Muscle layer of colon (tissue), 2 donors: Measurements from ENCODE around the gene VAMP2.
A peak's percentile ranks its signal among the peaks of the same experiment; 100 is the strongest.

Experiments
- H3K27ac ChIP-seq: one replicate; pipeline ENCODE4 v1.7.0; 2013; ENCODE audit warnings: low read depth, mild to moderate bottlenecking, low read length, moderate library complexity
- H3K27me3 ChIP-seq, 2 donors: one replicate each; pipeline ENCODE4 v1.7.0; 2013; ENCODE audit warnings: low read length in 2 of 2, mild to moderate bottlenecking in 2 of 2; ENCODE audit not compliant: insufficient read depth in 2 of 2, control insufficient read depth in 1 of 2
- H3K36me3 ChIP-seq: one replicate; pipeline ENCODE4 v1.7.0; 2013; ENCODE audit warnings: mild to moderate bottlenecking, low read length; ENCODE audit not compliant: insufficient read depth
- H3K4me1 ChIP-seq: one replicate; pipeline ENCODE4 v1.7.0; 2013; ENCODE audit warnings: mild to moderate bottlenecking, low read length; ENCODE audit not compliant: insufficient read depth
- H3K4me3 ChIP-seq, 2 donors: one replicate each; pipeline ENCODE4 v1.7.0; 2013; ENCODE audit warnings: low read length in 2 of 2, low read depth in 1 of 2, mild to moderate bottlenecking in 1 of 2, moderate library complexity in 1 of 2
- H3K9ac ChIP-seq: one replicate; pipeline ENCODE4 v1.7.0; 2013; ENCODE audit warnings: low read length
- H3K9me3 ChIP-seq: one replicate; pipeline ENCODE4 v1.7.0; 2013; ENCODE audit warnings: mild to moderate bottlenecking, low read length
- donor health status: abdominal sarcoma.
- donor health status: Adenocarcinoma of cecum.

The VAMP2 gene

DNA sequence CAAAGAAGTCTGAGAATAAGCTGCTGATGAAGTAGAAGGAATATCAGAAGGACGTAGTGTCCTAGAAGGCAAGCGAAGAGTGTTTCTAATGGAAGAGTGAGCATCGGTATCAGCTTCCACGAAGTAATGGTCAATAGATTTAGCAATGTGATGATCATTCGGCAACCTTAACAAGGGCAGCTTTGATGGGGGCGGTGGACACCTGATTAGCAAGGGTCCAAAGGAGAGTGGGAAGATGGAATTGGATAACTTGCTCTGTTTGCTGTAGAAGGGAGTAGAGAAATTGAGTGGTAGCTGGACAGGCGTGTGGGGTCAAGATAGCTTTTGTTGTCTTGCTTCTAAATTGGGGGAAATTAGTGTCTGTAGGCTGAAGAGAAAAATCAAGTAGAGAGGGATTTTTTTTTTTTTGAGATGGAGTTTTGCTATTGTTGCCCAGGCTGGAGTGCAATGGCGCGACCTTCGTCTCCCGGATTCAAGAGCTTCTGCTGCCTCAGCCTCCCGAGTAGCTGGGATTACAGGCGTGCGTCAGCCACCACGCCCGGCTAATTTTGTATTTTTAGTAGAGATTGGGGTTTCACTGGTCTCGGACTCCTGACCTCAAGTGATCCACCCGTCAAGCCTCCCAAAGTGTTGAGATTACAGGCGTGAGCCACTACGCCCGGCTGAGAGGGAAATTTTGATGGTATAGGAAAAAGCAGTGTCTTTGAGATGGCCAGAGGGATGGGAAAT, 24.9 kb downstream of the VAMP2 start:
- H3K36me3 ChIP-seq: peaks cover 36% of the 10 kb centered on the region
- no peaks in the 10 kb centered on the region for H3K27me3 ChIP-seq
- peak overlapping the region; percentile 32 for H3K9ac ChIP-seq
- no peaks in the 10 kb centered on the region for H3K9me3 ChIP-seq
- H3K27ac ChIP-seq: peak overlapping the region; percentile 87
- H3K4me1 ChIP-seq: peaks cover 16% of the 10 kb centered on the region
- H3K4me3 ChIP-seq: peak overlapping the region in 1 of 2 donors; percentile 12

DNA sequence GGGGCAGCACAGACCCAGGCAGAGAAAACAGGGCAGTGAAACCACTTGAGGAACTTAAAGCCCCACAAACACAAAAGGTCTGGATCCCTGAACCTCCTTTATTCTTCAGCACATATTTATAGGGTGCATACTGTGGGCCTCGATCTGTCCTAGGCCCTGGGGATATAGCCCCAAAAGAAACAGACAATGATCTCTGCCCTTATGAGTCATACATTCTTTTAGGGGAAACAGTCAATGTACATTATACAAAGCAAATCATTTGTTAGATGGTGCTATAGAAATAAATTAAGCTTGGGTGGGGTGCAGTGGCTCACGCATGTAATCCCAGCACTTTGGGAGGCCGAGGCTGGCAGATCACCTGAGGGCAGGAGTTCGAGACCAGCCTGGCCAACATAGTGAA, 28.8 kb downstream of the VAMP2 start:
- Histone ChIP-seq H3K27ac (no peak overlapping the region), H3K4me3 (no peak overlapping the region), H3K9ac (no peak overlapping the region), H3K27me3 (peaks cover 0 to 5% of the 10 kb centered on the region in 2 donors), H3K36me3 (no peaks in the 10 kb centered on the region), H3K4me1 (peaks cover 10% of the 10 kb centered on the region), H3K9me3 (no peaks in the 10 kb centered on the region)

DNA sequence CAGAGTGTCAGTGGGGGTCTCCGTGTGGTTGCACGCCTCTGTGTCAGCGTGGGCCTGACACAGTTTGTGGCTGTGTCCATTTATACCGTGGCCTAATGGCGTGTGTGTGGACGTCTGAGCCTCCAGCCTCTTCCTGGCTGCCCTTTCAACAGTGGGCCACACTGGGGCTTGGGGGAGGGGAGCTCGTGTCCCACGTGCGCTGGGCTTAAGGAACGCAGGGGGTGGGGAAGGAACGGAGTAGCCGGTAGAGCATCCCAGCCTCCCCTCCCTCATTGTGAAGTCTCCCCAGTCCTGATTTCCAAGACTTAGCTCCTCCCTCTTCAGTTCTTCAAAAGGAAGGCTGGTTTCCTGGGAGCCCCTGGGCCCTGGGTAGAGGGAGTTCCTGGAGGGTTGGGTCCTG, 29.3 kb downstream of the VAMP2 start:
- Histone ChIP-seq H3K4me1 (peaks cover 7% of the 10 kb centered on the region), H3K27me3 (peaks cover 0 to 5% of the 10 kb centered on the region in 2 donors), H3K4me3 (no peak overlapping the region), H3K27ac (no peak overlapping the region), H3K9me3 (no peaks in the 10 kb centered on the region), H3K9ac (no peak overlapping the region), H3K36me3 (no peaks in the 10 kb centered on the region)

DNA sequence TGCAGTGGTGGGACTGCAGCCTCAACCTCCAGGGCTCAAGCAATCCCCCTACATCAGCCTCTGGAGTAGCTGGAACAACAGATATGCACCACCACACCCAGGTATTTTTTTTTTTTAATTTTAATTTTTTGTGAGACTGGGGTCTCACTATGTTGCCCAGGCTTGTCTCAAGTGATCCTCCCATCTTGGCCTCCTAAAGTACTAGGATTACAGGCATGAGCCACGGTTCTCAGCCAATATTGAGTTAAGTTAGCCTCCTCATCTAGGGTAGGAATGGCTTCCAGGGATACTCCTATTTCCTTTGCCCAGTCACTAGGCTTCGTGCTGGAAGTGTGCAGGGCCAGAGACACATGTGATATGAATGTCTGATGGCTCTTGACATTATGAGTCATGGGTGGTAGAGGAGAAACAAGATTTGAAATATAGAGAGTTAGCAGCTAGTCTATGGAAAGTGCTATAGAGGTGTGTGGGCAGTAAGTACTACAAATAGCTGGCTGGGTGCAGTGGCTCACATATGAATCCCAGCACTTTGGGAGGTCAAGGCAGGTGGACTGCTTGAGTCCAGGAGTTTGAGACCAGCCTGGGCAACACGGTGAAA, 30.8 kb downstream of the VAMP2 start:
- Histone ChIP-seq H3K4me1 (peaks cover 5% of the 10 kb centered on the region), H3K9me3 (no peaks in the 10 kb centered on the region), H3K9ac (no peak overlapping the region), H3K36me3 (no peaks in the 10 kb centered on the region), H3K27me3 (peaks cover 0 to 5% of the 10 kb centered on the region in 2 donors), H3K27ac (no peak overlapping the region), H3K4me3 (no peak overlapping the region)

DNA sequence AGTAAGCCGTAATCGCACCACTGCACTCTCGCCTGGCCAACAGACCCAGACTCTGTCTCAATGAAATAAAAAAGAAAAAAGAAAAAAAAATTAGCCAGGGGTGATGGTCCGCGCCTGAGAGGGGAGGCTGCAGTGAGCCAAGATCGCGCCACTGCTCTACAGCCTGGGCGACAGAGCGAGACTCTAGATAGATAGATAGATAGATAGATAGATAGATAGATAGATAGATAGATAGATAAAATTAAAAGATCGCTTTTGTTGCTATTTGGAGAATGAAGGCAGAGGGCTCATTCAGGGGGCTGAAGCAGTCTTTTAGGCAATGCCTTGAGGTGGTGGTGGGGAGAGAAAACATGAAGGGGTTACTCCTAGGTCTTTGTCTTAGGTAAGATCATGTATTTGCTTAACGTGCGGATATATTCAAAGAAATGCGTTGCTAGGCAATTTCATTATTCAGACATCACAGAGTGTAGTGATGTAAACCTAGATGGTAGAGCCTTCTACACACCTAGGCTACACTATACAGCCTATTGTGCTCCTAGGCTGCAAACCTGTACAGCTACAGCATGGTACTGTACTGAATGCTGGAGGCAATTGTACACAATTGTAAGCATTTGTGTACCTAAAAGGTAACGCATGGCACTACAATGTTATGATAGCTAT, 34.5 kb downstream of the VAMP2 start:
- Histone ChIP-seq H3K4me1 (peaks cover 32% of the 10 kb centered on the region), H3K36me3 (no peaks in the 10 kb centered on the region), H3K9me3 (no peaks in the 10 kb centered on the region), H3K4me3 (no peak overlapping the region), H3K27ac (no peak overlapping the region), H3K27me3 (peaks cover 18 to 28% of the 10 kb centered on the region in 2 donors), H3K9ac (no peak overlapping the region)

DNA sequence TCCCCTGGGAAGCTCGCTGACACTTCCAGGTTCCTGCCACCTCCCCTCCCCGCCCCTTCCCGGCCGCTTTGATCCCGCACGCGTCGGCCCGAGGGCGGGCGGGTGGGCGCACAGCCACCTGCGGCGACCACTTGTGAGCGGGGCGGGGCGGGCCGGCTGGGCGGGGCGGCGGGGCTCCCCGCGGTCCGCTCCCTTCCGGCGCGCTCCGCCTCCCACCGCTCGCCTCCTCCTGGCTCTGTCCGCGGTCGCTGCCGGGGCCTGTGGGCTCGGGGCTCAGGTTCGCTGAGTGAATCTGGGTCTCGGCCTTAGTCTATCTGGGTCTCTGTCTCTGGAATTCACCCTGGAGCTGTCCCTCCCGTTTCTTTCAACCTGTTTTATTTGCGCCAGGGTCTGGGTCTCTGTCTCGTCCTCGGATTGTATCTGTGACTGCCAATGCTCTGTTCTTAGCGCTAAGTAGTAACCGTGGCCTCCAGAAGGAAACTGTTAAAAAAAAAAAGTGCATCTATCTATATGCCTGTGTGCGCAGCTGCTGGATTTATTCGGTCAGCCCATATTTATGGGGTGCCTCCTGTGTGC, 36.2 kb downstream of the VAMP2 start:
- H3K4me1 ChIP-seq: peaks cover 43% of the 10 kb centered on the region
- H3K4me3 ChIP-seq: peak overlapping the region; percentile 75 to 81
- peak overlapping the region; percentile 76 for H3K9ac ChIP-seq
- no peaks in the 10 kb centered on the region for H3K9me3 ChIP-seq
- no peak overlapping the region for H3K27ac ChIP-seq
- H3K36me3 ChIP-seq: no peaks in the 10 kb centered on the region
- peaks cover 30 to 45% of the 10 kb centered on the region in 2 donors for H3K27me3 ChIP-seq

DNA sequence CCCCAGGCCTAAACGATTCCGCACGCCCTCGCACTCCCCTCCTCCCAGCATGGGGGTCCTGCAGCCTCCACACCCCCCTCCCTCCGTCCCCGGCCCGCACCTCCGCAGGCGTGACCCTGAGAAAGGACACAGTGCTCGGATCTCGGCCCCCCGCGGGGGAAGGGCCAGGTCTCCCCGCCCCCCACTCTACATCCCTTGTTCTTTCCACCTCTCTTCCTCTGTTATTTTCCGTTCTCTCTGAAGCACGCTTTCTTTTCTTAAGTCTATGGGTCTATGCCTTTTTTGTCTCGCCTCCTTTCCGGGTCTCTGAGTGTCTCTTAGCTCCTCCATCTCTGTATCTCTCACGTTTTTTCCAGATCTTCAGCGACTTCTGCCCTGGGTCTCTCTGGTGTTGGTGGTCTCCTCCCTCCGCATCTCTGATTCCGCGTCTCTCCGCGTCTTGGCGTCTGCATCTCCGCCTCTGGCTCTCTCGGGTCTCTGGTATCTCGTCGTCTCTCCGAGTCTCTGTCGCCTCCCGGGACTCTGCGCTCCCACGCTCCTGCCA, 36.7 kb downstream of the VAMP2 start:
- H3K4me3 ChIP-seq: peak overlapping the region; percentile 75 to 81
- H3K36me3 ChIP-seq: no peaks in the 10 kb centered on the region
- peaks cover 45% of the 10 kb centered on the region for H3K4me1 ChIP-seq
- peak overlapping the region; percentile 37 for H3K27ac ChIP-seq
- peaks cover 30 to 44% of the 10 kb centered on the region in 2 donors for H3K27me3 ChIP-seq
- peak overlapping the region; percentile 32 for H3K9ac ChIP-seq
- H3K9me3 ChIP-seq: no peaks in the 10 kb centered on the region

DNA sequence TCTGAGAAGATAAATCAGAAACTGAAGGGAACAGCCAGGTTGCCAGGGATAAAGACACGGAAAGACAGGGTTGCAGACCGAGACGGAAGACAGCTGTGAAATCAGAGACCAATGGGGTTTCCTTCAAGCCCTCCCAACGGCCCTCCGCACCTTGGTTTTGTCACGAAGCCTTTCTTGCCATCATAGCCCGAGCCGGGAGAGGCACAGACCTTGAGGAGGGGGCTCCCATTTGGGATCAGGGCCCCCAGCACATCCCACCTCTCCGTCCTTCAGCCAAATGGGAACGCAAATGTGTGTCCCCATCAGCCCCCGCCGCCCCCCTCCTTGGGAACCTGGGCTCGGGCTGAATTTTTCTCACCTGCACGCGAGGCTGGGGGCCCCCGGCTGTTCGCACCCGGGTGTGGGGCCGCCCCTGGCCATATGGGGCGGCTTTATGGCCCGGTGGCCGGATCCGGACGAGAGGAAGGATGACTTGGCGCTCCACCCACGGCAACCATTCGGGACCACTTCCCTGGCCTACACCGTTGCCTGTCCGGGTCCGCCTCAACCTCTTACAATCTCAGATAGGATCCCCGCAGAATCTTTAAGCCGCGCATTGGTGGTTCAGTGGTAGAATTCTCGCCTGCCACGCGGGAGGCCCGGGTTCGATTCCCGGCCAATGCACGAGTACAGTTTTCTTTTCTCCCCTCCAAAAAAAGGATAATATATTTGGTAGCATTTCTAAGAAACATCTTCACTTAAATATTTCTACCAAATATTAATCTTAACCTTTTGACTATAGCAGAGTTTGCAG, 37.4 kb downstream of the VAMP2 start:
- peak overlapping the region; percentile 32 for H3K9ac ChIP-seq

DNA sequence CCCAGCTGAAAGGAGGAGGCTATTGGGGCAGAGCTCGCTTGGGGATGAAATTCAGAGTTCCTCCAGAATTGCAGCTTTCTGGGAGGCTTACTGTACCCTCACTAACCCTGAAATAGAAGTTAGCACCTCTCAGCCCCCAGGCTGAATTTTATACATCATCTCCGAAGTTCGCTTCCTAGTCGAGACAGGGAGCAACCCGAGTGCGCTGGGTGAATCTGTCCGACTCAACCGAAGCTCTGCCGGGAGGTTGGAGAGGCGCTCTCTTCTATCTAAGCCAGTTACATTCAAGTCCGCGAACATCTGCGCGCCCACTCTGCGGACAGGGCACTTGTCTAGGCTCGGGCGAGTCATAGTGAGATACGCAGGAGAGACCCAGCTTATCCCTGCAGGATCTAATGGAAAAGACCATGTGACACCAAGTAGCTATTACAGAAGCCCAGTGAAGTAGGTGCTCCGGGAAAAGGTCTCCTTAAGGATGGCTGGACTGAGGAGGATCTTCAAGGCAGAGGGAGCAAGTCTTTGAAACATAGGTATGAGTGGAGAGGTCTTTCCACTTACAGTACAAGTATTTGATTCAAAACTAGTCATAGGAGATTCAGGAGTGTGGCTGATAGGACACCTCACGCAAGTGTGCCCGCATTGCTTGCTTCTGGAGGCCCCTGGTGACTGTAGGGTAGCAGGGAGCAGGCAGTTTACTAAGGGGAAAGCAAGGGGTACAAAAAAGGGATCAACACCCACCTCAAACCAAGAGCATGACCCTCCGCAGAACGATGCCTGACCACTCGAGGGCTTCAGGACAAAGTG, 38.2 kb downstream of the VAMP2 start:
- Histone ChIP-seq H3K4me3 (peak overlapping the region in 1 of 2 donors; percentile 75), H3K9ac (no peak overlapping the region), H3K4me1 (peaks cover 54% of the 10 kb centered on the region), H3K9me3 (no peaks in the 10 kb centered on the region), H3K36me3 (no peaks in the 10 kb centered on the region), H3K27me3 (peaks cover 34 to 54% of the 10 kb centered on the region in 2 donors), H3K27ac (no peak overlapping the region)

More for the DNA sequence above, 37.4 kb downstream of the VAMP2 start:
- Histone ChIP-seq H3K27ac (peak overlapping the region; percentile 37), H3K9me3 (no peaks in the 10 kb centered on the region), H3K4me3 (peak overlapping the region; percentile 75 to 81), H3K4me1 (peaks cover 51% of the 10 kb centered on the region), H3K27me3 (peaks cover 33 to 51% of the 10 kb centered on the region in 2 donors), H3K36me3 (no peaks in the 10 kb centered on the region)

DNA sequence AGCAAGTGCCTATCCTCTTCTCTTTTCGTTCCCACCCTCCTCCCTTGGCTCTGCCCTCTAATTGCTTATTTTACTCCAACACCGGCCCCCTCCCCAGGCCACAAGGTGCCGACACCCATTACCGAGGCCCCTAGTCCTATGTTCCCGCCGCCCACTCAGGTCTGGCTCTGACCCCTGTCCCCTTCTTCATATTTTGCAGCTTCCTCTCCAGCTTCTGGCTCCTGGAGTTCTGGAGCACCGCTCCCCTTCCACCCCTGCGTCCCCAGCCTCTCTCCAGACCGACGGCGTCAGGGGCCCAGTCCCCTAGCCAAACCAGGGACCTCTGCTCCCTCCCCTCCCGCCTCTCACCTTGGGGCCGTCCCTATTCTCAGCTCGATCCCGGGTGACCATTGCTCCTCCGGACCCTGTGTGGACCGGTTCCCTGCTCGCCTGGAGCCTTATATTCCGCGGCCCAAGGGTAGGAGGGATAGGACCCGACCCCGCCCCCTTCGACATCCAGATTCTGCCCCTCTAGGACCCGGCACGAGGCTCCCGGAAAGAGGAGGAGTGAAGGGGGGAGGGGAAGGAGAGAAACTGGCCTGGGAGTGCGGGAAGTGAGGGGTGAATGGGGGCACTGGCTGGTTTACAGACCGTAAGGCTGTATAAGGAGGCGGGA, 38.9 kb downstream of the VAMP2 start, which contains the start of gene HES7:
HES7 (minus strand) TSS at position 412 of the 655 bp plus-strand sequence; CDS start at position 390, 22 bp downstream.
- Histone ChIP-seq H3K4me1 (peaks cover 54% of the 10 kb centered on the region), H3K9ac (no peak within 1 kb of the TSS), H3K27me3 (peaks cover 34 to 54% of the 10 kb centered on the region in 2 donors), H3K27ac (no peak within 1 kb of the TSS), H3K36me3 (no peaks in the 10 kb centered on the region), H3K4me3 (peak within 1 kb of the TSS; percentile 12 to 75), H3K9me3 (no peaks in the 10 kb centered on the region)
